Panc1 (cell line): ENCODE measurements around the gene WNT7B.

ENCODE experiments used
- POLR2AphosphoS5 ChIP-seq: IDR thresholded peaks from 2 replicates; pipeline ENCODE4 v1.6.1; 2012; ENCODE audit warnings: mild to moderate bottlenecking, low read depth, low read length, moderate library complexity
- REST ChIP-seq, 2 experiments: IDR thresholded peaks; 2 replicates each; pipeline ENCODE4 v1.6.1; 2011 to 2012; ENCODE audit warnings: low read depth in 2 of 2, control low read depth in 1 of 2, low read length in 1 of 2, mild to moderate bottlenecking in 1 of 2, moderate library complexity in 1 of 2; ENCODE audit not compliant: insufficient read depth in 1 of 2
- SIN3A ChIP-seq: IDR thresholded peaks from 2 replicates; pipeline ENCODE4 v1.6.1; 2012; ENCODE audit warnings: low read depth, mild to moderate bottlenecking, low read length, moderate library complexity, borderline replicate concordance; ENCODE audit not compliant: insufficient read depth
- TF ChIP-seq, protein P1 (sequence below): fragments of 450-650 bp; IDR thresholded peaks from 2 replicates; pipeline ENCODE4 v1.5.1; 2017; ENCODE audit warnings: mild to moderate bottlenecking

- TF ChIP-seq, protein P1, sequence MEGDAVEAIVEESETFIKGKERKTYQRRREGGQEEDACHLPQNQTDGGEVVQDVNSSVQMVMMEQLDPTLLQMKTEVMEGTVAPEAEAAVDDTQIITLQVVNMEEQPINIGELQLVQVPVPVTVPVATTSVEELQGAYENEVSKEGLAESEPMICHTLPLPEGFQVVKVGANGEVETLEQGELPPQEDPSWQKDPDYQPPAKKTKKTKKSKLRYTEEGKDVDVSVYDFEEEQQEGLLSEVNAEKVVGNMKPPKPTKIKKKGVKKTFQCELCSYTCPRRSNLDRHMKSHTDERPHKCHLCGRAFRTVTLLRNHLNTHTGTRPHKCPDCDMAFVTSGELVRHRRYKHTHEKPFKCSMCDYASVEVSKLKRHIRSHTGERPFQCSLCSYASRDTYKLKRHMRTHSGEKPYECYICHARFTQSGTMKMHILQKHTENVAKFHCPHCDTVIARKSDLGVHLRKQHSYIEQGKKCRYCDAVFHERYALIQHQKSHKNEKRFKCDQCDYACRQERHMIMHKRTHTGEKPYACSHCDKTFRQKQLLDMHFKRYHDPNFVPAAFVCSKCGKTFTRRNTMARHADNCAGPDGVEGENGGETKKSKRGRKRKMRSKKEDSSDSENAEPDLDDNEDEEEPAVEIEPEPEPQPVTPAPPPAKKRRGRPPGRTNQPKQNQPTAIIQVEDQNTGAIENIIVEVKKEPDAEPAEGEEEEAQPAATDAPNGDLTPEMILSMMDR: no peak
- TF ChIP-seq POLR2AphosphoS5 (no peak), REST (IDR thresholded peaks at IDR 0.05; ENCODE audit: insufficient read depth in 1 of 2, low read depth in 2 of 2, low read length in 1 of 2) (no peak), SIN3A (no peak)
These were observed 97.9 kb downstream of the WNT7B start for GRCh38 chr22:45878901-45879551.
